Melanocyte of skin (primary cell): ENCODE measurements around the gene ARHGAP12. TPM values are rescaled to one million over a fixed set of nuclear protein-coding genes. Genes with fewer than 3 reads are reported as not detected.

ENCODE experiments used
- small RNA-seq, 2 donors: library from RNA; depleted of rRNA; stranded (forward); fragments of <200 nt; gene quantifications; one replicate each; pipeline ENCODE3, GENCODE V24; 2012
- total RNA-seq, 2 donors: library from RNA; depleted of rRNA; stranded (reverse); fragments of >200 nt; gene quantifications; 2 replicates each; pipeline ENCODE4 v1.2.3, GENCODE V29; 2012

The ARHGAP12 gene
- 10 to 100 TPM; 46.5 to 48.6 TPM for total RNA-seq

GRCh38 chr10:31928549-31929260, at the start of gene ARHGAP12:
Gene ARHGAP12 (minus strand): TSS chr10:31928831. CDS start chr10:31908855, 19,976 bp downstream.

Small RNA genes within 50 kb of the gene (small RNA-seq; reads per million reads assigned to genes)
- 0 reads per million in 2 donors for gene RF00019

Other genes starting within 250 kb of the ARHGAP12 start
- gene KIF5B, start 127.6 kb upstream of the ARHGAP12 start, total RNA-seq, result 100 to 1,000 TPM in 1 of 2 donors, 10 to 100 TPM in 1; 89.2 to 119 TPM